KG1 (cell line): ENCODE data around the gene SYNE1.

Source experiments
- DNase-seq: peaks from one replicate; lab custom pipeline; 2025; lab: John Stamatoyannopoulos, UW

Gene SYNE1

DNA sequence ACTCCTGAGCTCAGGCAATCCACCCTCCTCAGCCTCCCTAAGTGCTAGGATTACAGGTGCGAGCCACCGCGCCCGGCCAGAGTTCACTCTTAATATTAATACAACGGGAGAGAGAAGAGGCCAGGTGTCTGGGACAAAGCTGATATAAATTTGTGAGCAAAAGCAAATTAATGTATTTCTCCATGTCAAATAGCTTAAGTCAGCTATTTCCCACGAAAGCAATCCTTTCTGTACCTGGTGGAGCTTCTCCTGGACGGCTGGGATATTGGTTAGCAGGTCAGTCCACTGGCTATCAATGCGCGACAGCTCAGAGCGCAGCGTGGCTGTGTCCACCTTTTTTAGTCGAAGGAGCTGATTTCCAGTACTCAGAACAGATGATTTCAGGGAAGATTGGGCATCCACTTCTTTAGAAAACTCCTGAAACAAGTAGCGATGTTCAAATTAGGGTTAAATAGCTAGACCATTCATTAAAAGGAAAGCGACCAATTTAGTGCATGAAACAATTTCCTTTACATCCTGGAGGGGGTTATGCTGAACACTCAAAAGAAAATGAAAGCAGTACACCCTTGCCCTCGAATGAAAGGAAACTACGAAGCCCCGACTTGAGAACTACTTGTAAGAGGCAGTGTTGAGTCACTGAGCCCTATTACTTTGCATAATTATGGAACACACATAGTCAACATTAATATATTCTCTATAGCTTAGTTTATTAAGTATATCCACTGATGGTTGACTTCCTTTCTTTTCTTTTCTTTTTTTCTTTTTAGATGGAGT lies 403.4 kb downstream of the SYNE1 start:
- no peak for DNase-seq

DNA sequence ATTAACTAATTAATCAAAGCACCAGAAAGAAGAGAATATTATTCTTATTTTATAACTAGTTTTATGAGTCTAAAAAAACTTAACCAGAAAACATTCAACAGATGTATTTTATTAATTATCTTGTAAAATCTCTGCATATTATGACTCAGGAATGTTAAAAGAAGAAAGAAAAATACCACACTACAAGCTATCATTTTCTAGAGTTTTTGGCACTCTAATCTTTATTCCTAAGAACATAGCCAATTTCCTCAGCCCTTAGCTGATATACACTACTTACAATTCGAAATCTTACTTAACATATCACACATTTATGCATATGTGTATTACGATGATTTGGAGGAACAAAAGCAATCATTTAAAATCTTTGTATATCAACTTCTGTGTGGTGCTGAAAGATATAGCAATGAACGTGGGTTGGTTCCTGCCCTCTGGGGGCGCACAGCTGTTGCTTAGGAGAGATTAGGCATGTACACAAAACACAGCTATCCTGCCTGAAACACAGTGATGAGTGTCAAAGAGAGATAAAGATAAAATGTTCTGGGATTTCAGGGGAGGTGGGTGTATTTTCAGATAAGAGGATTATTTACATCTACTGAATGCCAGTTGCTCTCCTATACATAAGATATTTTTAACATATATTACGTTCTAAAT lies 404.5 kb downstream of the SYNE1 start:
- no peak for DNase-seq

DNA sequence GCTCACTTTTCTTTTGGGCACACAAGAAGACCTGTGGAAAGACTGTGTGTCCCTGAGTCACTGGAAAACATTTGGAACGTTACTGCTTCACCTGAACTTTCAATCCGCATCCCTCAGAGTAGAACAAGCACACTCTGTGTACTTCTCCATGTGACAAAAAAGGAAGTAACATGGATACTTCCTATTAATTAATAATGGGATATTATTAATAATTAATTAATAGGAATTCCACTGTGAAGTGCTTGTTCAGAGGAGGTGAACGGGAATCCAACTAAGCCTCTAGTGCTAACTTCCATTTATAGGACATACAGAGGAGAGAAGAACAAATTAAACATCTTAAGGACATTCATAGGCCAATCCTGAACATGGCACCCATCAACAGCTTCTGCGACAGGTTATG lies 407.8 kb downstream of the SYNE1 start:
- no peak for DNase-seq

DNA sequence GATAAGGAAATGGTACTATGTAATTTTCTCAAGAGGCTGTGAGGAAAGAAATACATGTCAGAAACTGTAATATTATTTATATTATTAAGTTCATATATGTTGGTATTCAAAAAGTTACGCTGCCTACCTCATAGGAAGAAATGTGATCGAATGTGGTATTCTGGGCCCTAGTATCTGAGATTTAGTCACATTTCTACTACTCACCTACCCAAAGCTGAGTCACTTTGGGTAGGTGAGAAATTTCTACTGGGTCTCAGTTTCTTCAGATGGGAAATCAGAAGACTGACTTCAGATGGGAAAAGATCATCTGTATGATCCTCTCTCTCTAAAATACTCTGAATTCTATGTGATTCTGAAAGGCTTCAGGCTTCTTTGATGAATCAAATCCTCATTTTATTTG lies 411.0 kb downstream of the SYNE1 start:
- DNase-seq = no peak

DNA sequence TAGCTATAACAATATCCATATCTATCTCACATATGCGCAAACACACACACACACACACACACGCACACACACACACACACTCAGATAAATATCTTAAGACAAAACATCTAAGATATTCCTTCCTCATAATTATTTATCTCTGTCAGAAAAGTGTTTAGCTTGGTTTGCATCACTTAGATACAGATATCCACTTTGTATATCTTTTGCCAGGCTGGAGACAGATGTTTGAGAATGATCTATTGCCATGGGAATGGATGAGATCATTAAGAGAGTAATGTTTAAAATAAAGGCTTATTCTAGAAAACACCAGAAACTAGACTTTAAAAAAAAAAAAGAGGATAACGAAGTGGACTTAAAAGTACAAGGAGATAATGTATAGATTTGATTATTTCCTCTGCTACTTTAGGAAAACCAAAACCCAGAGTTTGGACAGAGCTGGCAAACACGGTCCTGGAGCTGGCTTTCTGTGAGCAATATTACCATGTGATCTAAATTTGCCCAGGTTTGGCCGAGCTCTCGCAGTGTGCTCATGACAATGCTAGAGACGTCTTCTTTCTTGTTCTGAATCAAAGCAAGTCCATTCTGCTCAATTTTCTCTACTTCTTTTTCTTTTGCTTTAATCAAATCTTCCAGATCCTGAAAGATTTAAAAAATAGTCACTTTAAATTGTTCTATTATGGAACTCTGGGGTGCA lies 411.8 kb downstream of the SYNE1 start:
- no peak for DNase-seq

DNA sequence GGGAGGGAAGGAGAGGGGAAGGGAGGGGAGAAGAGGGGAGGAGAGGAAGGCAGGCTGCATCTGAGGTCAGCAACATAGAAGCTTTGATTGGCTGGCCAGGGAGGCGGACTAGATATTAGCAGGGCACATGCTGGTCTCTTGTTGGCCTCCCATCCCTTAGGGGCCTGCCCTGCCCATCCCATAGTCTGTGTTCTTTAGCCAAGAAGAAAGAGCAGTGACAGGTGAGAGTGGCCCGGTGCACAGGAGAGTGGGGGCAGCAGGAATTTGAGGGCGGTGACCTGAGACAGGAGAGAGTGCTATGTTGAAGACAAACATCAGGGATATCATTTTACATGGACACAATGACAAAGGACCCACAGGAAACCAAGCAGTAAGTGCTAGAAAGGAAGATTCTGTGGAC lies 413.5 kb downstream of the SYNE1 start:
- no peak for DNase-seq

DNA sequence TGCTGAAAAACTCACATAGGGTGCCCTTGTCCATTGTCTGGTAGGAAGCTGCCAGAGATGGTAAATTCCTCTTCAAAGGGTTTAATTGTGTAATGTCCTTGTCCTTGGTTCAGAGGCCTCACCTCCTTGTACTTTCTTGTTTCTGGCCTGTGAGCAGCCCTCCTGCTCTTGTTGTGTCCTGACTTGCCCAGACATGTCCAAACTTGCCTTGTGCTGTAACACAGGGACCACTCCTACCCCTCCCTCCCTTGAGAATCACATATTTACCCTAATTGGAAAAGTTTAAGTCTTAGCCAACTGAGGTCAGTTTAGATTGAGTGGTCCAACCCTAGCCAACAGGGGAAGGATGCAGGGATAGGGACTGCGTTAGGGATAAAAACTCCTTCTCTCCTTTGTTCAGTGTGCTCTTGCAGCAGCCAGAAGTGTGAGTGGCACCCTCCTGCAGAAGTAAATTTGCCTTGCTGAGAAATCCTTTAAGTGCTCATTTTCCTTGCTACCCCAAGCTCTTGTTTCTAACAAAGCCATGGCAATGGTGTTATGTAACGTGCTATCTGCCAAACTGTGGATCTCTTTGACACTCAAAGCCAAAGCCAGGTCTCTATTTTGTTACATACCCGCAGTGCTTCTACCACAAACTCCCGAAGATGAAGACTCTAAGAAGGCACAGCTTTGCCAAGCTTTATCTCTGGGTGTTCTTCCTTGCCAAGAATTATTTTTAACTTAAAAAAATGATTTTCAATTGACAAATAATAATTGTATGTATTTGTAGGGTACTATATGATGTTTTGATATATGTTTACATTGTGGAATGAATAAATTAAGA lies 415.1 kb downstream of the SYNE1 start:
- DNase-seq = no peak

DNA sequence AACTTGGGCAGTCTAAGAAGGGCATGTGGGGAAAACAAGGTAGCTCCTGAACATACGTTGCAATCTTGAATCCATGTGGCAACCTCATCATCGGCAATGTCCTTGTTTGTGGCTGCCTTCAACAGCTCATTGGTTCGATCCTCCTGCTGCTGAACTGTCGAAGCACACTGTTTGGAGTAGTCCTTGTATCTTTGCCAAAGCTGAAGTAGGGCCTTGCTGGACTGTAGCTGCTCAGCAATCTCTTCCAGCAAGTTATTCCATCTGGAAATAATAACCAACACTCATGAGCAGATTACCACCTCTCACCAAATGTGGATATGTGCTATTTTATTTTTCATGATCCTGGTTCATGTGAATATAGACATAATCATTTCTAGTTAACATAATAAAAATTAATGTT lies 416.4 kb downstream of the SYNE1 start:
- no peak for DNase-seq

DNA sequence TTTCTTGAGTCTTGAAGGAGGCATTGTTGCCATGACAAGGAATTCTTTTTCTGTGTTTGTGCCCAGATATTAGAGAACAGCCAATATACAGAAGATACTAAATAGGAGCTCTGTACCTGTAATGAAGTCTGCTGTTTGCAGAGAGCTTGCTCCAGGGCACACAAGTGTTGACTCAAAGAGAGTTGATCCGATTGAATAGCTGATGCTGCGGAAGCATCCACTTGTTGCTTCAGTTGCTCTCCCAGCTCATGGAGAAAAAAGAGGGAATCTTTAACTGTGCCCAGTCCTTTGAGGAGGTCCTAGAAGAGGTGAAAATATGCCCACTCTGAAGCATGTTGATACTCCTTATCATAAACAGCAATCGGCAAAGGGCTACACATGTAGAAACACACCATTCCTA lies 418.3 kb downstream of the SYNE1 start:
- DNase-seq = no peak

DNA sequence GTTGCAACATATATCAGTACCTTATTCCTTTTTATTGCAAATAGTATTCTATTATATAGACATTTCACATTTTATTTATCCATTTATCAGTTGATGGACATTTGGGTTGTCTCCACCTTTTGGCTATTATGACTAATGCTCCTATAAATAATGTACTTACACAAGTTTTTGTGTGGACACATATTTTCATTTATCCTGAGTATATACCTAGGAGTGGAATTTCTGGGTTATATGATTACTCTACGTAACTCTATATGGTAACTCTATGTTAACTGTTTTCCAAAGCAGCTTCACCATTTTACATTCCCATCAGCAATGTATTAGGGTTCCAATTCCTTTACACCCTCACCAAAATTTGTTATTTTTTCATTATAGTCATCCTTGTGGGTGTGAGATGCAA lies 424.7 kb downstream of the SYNE1 start:
- no peak for DNase-seq

DNA sequence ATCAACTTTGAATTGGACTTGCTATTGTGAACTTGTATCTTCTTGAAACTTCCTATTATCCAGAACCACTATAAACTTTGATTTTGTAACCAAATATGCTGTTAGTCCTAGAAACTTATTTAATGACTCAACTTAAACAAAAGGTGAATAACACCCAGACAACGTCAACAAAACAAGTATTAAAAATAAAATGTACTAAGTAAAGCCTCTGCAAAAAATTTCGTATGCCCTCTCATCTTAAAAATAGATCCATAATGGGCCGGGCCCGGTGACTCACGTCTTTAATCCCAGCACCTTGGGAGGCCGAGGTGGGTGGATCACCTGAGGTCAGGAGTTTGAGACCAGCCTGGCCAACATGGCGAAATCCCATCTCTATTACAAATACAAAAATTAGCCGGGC lies 428.0 kb downstream of the SYNE1 start:
- no peak for DNase-seq

DNA sequence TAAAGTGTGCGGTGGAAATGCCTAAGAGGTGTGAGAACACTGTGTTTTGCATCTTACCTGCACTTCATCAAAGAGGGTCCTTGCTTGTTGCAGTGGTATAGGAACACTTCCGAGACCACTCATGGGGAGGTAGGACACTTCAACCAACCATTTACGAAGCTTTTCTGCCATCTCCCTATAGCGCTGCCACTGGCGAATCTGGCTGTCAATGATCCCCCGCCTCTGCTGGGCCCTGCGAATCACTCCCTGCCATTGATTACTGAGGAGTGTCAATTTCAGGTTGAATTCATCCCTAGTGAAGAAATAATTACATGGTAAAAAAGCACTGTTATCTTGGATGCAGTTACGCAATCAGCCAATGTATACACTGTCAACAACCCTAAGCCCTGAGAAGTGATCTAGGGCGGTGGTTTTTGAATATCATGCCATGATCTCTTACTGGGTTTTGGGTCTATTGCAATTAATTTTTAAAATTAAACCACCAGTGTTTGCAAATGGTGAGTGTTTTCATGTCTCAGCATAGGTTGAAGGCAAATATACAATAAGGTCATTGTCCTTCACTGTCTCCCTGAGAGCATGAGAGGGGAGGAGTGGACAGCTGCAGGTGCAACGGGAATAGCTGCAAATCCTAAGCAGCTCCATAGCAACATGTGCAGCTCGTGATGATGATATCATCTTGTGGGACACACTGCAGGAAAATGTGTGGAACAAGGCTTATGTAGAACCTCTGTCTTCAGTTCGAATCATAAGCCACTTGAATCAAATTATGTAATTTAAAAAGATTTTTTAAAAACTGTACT lies 429.0 kb downstream of the SYNE1 start:
- no peak for DNase-seq

DNA sequence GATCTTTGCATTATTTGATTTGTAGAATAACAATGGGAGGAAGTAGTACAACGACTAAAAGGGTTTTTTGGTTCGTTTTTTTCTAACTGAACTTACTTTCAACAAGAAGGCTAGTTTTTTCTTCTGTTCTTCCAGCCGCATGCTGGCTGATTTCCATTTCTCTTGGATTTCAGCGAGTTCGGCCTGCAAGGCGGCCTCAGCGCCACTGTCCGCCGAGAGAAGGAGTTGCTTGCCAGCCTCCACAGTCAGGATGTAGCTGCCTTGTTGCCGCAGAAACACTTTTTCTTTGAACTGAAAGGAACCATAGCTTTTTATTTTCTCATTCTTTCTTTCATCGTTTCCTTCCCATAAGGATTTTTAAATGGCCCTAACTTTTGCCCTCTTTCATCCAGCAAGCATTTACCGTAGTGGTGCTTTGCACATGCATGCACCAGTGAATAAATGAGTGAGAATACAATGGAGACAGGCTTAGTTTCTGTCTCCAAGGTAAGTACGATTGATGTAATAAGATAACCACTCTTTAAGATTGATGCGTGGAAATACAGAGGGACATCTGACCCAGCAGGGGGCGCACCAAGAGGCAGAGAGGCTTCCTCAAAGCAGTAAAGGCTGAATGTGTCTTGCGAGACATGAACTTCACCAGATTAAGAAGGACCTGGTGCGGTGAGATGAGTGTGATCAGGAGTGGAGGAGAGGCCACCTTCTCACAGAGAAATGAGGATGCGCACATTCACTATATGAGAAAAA lies 430.9 kb downstream of the SYNE1 start:
- DNase-seq = no peak

DNA sequence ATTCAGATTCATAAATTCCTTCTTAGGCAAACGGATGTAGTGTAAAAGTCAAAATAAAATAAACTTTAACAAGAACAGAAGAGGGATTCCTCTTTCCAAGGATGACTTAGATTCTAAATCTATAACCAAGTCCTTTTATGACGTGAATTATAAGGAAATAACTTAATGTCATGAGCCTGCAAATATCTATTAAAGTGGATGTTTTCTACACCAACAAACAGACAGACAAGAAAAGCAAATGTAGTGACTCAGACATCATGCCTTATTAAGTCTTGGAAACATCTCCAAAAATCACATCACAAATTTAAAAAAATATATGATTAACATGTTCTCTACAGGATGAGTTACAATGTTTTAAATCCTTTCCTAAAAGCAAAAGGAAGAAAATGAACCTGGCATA lies 432.6 kb downstream of the SYNE1 start:
- no peak for DNase-seq

DNA sequence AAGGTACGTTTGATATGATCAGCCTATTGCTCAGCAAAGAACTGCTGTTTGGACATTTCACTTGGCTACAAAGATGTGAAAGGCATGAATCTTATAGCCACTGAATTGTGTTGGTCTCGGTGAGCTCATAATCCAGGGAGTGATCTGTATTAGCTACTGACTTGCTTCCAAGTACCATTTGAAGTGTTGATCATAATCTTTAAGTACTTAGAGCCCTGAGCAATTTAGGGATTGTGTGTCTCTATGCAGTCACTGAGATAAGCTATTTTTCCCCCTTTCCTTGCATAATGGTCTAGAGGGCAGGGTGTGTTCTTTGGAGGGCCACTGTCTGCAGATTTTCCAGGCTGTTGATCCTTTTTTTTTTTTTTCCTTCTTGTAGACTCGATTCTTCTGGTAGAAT lies 436.0 kb downstream of the SYNE1 start:
- no peak for DNase-seq

DNA sequence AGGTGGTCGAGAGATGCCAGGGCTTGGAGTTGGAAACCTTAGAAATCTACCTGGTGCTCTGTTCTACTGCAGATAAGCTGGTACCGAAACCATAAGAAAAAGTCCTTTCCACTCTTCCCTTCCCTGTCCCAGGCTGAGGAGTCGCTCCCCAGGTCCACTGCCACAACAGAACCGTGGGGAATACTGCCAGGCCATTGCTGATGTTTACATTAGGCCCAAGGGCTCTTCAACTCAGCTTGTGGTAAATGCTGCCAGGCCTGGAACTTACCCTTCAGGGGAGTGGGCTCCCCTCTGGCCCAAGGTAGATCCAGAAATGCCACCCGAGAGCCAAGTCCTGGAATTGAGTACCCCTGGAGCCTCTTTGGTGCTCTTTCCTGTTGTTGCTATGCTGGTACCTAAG lies 441.3 kb downstream of the SYNE1 start:
- no peak for DNase-seq

DNA sequence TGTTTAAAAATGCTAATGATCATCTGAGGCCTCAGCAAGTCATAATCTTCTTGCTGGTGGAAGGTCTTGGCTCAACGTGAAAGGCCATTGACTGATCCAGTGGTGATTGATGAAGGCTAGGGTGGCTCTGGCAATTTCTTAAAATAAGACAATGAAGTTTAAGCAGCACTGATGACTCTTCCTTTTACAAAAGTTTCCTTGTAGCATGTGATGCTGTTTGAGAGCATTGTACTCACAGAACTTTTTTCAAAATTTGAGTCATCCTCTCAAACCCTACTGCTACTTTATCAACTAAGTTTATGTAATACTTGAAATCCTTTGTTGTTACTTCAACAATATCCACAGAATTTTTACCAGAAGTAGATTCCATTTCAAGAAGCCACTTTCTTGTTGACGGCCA lies 447.4 kb downstream of the SYNE1 start:
- DNase-seq = no peak

DNA sequence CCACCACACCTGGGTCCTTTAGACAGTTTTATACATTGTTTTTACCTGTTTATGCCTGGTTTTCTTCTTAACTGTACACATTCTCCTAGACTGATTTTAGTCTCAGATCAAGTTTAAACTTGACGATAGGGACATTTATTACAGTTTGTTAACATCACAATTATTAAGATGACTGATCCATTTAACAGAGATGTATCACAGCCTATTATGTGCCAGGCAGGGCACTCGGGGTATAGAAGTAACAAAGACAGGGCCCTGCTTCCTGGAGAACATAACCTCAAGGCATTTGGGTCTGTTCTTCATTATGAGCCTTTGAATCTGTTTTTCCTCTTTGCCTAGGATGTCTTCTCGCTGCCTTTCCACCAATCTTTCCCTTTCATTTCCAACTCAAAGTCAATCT lies 449.2 kb downstream of the SYNE1 start:
- no peak for DNase-seq

DNA sequence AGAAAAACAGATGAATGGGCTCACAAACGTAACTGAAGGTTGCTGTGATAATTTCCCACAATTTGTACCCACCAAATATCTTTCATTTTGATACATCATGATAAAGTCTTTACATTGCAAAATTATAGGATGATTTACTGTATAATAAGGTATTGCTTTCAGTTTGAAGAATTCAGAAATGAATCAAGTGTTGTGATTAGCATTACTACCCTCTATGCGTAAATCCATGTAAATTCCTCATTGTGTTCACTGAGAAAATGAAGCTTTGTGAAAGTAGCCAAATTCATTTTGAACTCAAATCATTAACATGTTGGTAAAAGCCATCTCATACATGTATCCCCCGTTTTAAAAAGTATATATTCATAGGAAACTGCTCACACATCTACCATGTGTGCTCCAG lies 450.3 kb downstream of the SYNE1 start:
- no peak for DNase-seq

DNA sequence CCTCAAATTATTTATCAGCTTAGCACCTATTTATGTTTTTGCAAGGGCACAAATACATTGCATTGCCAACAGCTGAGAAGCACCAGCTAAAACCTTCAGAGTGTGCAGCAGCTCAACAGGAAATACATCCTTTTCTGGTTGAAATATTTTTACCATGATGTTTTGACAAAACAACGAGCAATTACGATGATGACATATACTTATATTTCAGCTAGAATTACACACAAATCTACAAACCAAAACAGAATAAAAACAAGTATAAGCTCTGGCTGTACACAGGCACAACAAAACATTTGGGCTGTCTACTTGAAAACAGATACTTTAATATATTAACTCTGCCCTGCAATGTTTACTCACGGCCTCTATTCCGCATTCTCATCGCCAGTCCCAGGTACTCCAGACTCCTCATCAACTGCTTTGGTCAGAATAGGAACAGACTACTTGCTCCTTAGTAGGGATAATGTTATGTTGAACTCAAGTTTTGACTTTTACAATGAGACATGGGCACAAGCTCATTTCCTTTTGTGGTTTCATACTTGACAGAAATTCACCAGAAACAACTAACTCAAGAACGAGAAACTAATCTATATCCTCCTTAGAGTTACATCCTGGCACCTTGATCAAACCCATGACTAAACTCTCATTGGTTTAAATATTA lies 452.1 kb downstream of the SYNE1 start:
- DNase-seq = no peak

DNA sequence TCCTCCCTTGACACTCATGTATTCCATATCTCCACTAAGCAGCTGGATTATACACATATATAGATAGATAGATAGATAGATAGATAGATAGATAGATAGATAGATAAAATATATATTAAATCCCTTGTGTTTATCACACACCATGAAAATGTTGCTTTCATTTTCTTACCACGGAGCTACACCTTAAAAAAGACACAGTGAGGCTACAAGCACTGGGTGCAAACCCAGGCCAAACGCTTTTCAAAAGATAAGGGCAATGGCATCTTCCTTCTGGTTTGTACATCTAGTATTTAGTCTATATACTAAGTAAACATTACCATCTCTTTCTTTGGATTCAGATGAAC lies 452.6 kb downstream of the SYNE1 start:
- DNase-seq = no peak
